ENCODE data around the gene FASLG. TPM values are rescaled to one million over a fixed set of nuclear protein-coding genes. Genes with fewer than 3 reads are reported as not detected.
"Not testable (repeated sequence)": the region's sequence is repeated elsewhere in the genome, so short reads cannot be mapped to it uniquely, and the experiment has no call there.

The FASLG gene
- total RNA-seq (2014; rRNA removed; shearing (Covaris generic)): not detected in 2 replicates

- Histone ChIP-seq H3K4me3 (no peak within 1 kb of the TSS), H3K4me1 (replicated peaks) (peaks cover 15% of the 10 kb centered on the region), H3K27me3 (replicated peaks) (no peaks in the 10 kb centered on the region), H3K9me3 (replicated peaks) (no peaks in the 10 kb centered on the region; the same call in 1 of the 2 replicates), H3K36me3 (no peaks in the 10 kb centered on the region), H3K27ac (no peak within 1 kb of the TSS)
- DNase-seq (ENCODE audit: low read depth in 1 of 2, low spot score in 2 of 2): no peak
Measured at GRCh38 chr1:172658871-172659453, at the start of gene FASLG. FASLG (plus strand) TSS chr1:172659103; CDS start chr1:172659202, 99 bp downstream.

- Histone ChIP-seq H3K4me1 (replicated peaks) (peaks cover 14% of the 10 kb centered on the region), H3K27me3 (replicated peaks) (no peaks in the 10 kb centered on the region), H3K36me3 (peaks cover 28% of the 10 kb centered on the region), H3K27ac (no peak overlapping the region), H3K9me3 (replicated peaks) (no peaks in the 10 kb centered on the region), H3K4me3 (no peak overlapping the region)
- no peak for DNase-seq (ENCODE audit: low read depth in 1 of 2, low spot score in 2 of 2)
Measured at GRCh38 chr1:172609528-172609927, 49.4 kb upstream of the FASLG start.

- no peak for DNase-seq (ENCODE audit: low read depth in 1 of 2, low spot score in 2 of 2)
- H3K4me1 ChIP-seq (replicated peaks): peaks cover 9% of the 10 kb centered on the region
- H3K27me3 ChIP-seq (replicated peaks): no peaks in the 10 kb centered on the region
- no peak overlapping the region for H3K27ac ChIP-seq
- no peaks in the 10 kb centered on the region; the same call in 1 of the 2 replicates for H3K9me3 ChIP-seq (replicated peaks)
- no peak overlapping the region for H3K4me3 ChIP-seq
- H3K36me3 ChIP-seq: peaks cover 20% of the 10 kb centered on the region
Measured at GRCh38 chr1:172612478-172612877, 46.4 kb upstream of the FASLG start.

- Histone ChIP-seq H3K27me3 (replicated peaks) (no peaks in the 10 kb centered on the region), H3K4me1 (replicated peaks) (peaks cover under 1% of the 10 kb centered on the region), H3K36me3 (peaks cover 20% of the 10 kb centered on the region), H3K4me3 (no peak overlapping the region), H3K27ac (no peak overlapping the region), H3K9me3 (replicated peaks) (no peaks in the 10 kb centered on the region; the same call in 1 of the 2 replicates)
- DNase-seq (ENCODE audit: low read depth in 1 of 2, low spot score in 2 of 2): no peak
Measured at GRCh38 chr1:172613294-172613693, 45.6 kb upstream of the FASLG start.

- no peaks in the 10 kb centered on the region for H3K4me1 ChIP-seq (replicated peaks)
- H3K27me3 ChIP-seq (replicated peaks): no peaks in the 10 kb centered on the region
- H3K36me3 ChIP-seq: no peaks in the 10 kb centered on the region
- H3K27ac ChIP-seq: no peak overlapping the region
- DNase-seq (ENCODE audit: low read depth in 1 of 2, low spot score in 2 of 2): no peak
- no peak overlapping the region for H3K4me3 ChIP-seq
- peaks cover 6% of the 10 kb centered on the region; the same call in 1 of the 2 replicates for H3K9me3 ChIP-seq (replicated peaks)
Measured at GRCh38 chr1:172616195-172616594, 42.7 kb upstream of the FASLG start.

GRCh38 chr1:172616636-172617035 is 42.3 kb upstream of the FASLG start:
- H3K9me3 ChIP-seq (replicated peaks): peaks cover 6% of the 10 kb centered on the region; the same call in 1 of the 2 replicates
- no peak overlapping the region for H3K27ac ChIP-seq
- no peaks in the 10 kb centered on the region for H3K36me3 ChIP-seq
- no peak for DNase-seq (ENCODE audit: low read depth in 1 of 2, low spot score in 2 of 2)
- no peak overlapping the region for H3K4me3 ChIP-seq
- no peaks in the 10 kb centered on the region for H3K4me1 ChIP-seq (replicated peaks)
- no peaks in the 10 kb centered on the region for H3K27me3 ChIP-seq (replicated peaks)

- not testable (repeated sequence) for H3K4me1 ChIP-seq (replicated peaks); DNase-seq (ENCODE audit: low read depth in 1 of 2, low spot score in 2 of 2); H3K9me3 ChIP-seq (replicated peaks); H3K4me3 ChIP-seq; H3K27ac ChIP-seq; H3K27me3 ChIP-seq (replicated peaks); H3K36me3 ChIP-seq
Measured at GRCh38 chr1:172620603-172621002, 38.3 kb upstream of the FASLG start.

- Histone ChIP-seq H3K9me3 (replicated peaks) (peaks cover 8% of the 10 kb centered on the region; the same call in 1 of the 2 replicates), H3K36me3 (no peaks in the 10 kb centered on the region), H3K4me3 (no peak overlapping the region), H3K27ac (no peak overlapping the region), H3K4me1 (replicated peaks) (no peaks in the 10 kb centered on the region), H3K27me3 (replicated peaks) (no peaks in the 10 kb centered on the region)
- DNase-seq (ENCODE audit: low read depth in 1 of 2, low spot score in 2 of 2): no peak
Measured at GRCh38 chr1:172622541-172622940, 36.4 kb upstream of the FASLG start.

- no peak overlapping the region for H3K4me3 ChIP-seq
- peaks cover 8% of the 10 kb centered on the region; the same call in 1 of the 2 replicates for H3K9me3 ChIP-seq (replicated peaks)
- no peak for DNase-seq (ENCODE audit: low read depth in 1 of 2, low spot score in 2 of 2)
- peaks cover 4% of the 10 kb centered on the region for H3K4me1 ChIP-seq (replicated peaks)
- H3K27ac ChIP-seq: no peak overlapping the region
- H3K27me3 ChIP-seq (replicated peaks): no peaks in the 10 kb centered on the region
- H3K36me3 ChIP-seq: no peaks in the 10 kb centered on the region
Measured at GRCh38 chr1:172623748-172624147, 35.2 kb upstream of the FASLG start.

GRCh38 chr1:172626845-172627244 is 32.1 kb upstream of the FASLG start:
- no peaks in the 10 kb centered on the region for H3K36me3 ChIP-seq

GRCh38 chr1:172627702-172628101 is 31.2 kb upstream of the FASLG start:
- H3K9me3 ChIP-seq (replicated peaks): no peaks in the 10 kb centered on the region; the same call in 1 of the 2 replicates
- no peaks in the 10 kb centered on the region for H3K27me3 ChIP-seq (replicated peaks)
- no peak overlapping the region for H3K27ac ChIP-seq
- H3K4me1 ChIP-seq (replicated peaks): peaks cover 5% of the 10 kb centered on the region
- DNase-seq (ENCODE audit: low read depth in 1 of 2, low spot score in 2 of 2): no peak
- no peak overlapping the region for H3K4me3 ChIP-seq
- no peaks in the 10 kb centered on the region for H3K36me3 ChIP-seq

More at GRCh38 chr1:172626845-172627244, 32.1 kb upstream of the FASLG start:
- H3K4me3 ChIP-seq: no peak overlapping the region
- peaks cover 2% of the 10 kb centered on the region; the same call in 1 of the 2 replicates for H3K9me3 ChIP-seq (replicated peaks)
- no peak overlapping the region for H3K27ac ChIP-seq
- no peaks in the 10 kb centered on the region for H3K27me3 ChIP-seq (replicated peaks)
- H3K4me1 ChIP-seq (replicated peaks): peaks cover 5% of the 10 kb centered on the region
- DNase-seq (ENCODE audit: low read depth in 1 of 2, low spot score in 2 of 2): no peak

- no peaks in the 10 kb centered on the region for H3K27me3 ChIP-seq (replicated peaks)
- no peak overlapping the region for H3K27ac ChIP-seq
- peaks cover 5% of the 10 kb centered on the region for H3K4me1 ChIP-seq (replicated peaks)
- no peak overlapping the region for H3K4me3 ChIP-seq
- no peaks in the 10 kb centered on the region; the same call in 1 of the 2 replicates for H3K9me3 ChIP-seq (replicated peaks)
- no peaks in the 10 kb centered on the region for H3K36me3 ChIP-seq
- no peak for DNase-seq (ENCODE audit: low read depth in 1 of 2, low spot score in 2 of 2)
Measured at GRCh38 chr1:172628401-172628800, 30.5 kb upstream of the FASLG start.

GRCh38 chr1:172629170-172629569 is 29.7 kb upstream of the FASLG start:
- Histone ChIP-seq H3K27me3 (replicated peaks) (no peaks in the 10 kb centered on the region), H3K36me3 (no peaks in the 10 kb centered on the region), H3K27ac (no peak overlapping the region), H3K9me3 (replicated peaks) (no peaks in the 10 kb centered on the region; the same call in 1 of the 2 replicates), H3K4me3 (no peak overlapping the region), H3K4me1 (replicated peaks) (peaks cover 5% of the 10 kb centered on the region)
- DNase-seq (ENCODE audit: low read depth in 1 of 2, low spot score in 2 of 2): no peak

GRCh38 chr1:172629638-172630037 is 29.3 kb upstream of the FASLG start:
- DNase-seq (ENCODE audit: low read depth in 1 of 2, low spot score in 2 of 2): no peak
- Histone ChIP-seq H3K9me3 (replicated peaks) (no peaks in the 10 kb centered on the region; the same call in 1 of the 2 replicates), H3K27ac (no peak overlapping the region), H3K36me3 (no peaks in the 10 kb centered on the region), H3K27me3 (replicated peaks) (no peaks in the 10 kb centered on the region), H3K4me1 (replicated peaks) (peaks cover 5% of the 10 kb centered on the region), H3K4me3 (no peak overlapping the region)

All from SJSA1 (cell line).